Measurements from ENCODE around the gene FDXR.

FDXR gene

DNA sequence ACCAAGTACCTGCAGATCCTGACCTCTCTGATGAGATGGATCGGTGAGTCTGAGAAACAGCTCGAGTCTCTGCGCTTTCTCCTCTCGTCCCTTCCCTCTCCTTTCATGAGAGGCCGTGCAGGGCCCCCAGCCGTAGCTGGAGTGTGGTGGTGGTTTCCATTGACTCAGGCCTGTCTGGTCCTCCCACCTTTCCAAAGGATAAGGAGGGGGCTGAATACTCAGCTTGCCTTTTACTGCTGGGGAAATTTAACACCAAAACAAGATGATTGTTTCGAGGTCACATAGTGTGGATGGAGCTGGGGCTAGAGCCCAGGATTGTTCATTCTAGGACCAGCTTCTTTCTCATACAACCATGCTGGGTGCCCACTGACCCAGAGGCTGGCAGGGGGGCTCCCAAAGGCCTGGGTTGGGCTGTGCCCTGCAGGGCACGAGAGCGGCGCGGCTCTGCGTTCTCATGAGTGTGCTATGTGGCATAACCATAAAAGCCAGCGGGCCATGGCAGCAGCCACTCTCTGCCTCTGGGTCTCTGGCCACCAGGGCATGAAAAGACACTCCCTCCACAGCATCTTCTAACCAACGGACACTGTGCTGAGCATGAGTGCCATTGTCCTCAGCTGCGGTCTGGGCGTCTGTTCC, 52.9 kb downstream of the FDXR start:
- DNase-seq (ENCODE audit: low read depth): no peak
- TF ChIP-seq MYC (IDR thresholded peaks at IDR 0.05; ENCODE audit: low read depth, low read length) (no peak), POLR2A (IDR thresholded peaks at IDR 0.05; ENCODE audit: extremely low read depth, insufficient read length) (no peak)
- TF ChIP-seq, protein P1, sequence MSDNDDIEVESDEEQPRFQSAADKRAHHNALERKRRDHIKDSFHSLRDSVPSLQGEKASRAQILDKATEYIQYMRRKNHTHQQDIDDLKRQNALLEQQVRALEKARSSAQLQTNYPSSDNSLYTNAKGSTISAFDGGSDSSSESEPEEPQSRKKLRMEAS (IDR thresholded peaks at IDR 0.05; ENCODE audit: low read depth, low read length): no peak
- H3K4me3 ChIP-seq (ENCODE audit: low read depth, low read length): no peak overlapping the region

DNA sequence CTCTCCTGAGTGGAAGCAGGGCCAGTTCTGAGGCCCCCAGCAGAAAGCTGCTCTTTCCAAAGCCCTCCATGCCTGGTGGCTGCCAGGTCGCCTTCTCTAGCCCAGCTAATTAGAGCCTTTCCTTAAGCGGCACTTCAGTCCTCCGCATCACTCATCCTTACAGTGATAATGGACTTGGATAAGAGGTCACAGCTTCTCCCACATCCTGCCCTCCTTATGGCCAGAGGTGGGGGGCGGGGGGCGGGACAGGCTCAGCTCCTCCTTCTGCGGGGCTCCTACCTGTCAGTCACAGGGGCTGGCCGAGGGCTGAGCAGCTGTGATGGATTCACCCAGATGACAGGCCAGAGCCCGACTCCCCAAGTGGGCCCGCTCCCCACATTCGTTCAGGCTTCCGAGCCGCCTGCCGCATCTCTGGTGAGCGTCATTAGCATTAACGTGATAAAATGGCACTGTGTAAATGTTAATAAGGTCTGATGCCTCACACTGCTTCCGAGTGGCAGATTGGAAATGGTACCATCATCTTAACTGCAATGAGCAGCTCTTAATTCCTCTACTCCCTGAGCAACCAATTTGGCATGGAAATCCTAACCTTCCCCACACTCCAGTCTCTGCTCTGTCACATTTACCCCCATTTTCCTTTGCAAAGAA, 54.4 kb downstream of the FDXR start:
- TF ChIP-seq, protein P2, sequence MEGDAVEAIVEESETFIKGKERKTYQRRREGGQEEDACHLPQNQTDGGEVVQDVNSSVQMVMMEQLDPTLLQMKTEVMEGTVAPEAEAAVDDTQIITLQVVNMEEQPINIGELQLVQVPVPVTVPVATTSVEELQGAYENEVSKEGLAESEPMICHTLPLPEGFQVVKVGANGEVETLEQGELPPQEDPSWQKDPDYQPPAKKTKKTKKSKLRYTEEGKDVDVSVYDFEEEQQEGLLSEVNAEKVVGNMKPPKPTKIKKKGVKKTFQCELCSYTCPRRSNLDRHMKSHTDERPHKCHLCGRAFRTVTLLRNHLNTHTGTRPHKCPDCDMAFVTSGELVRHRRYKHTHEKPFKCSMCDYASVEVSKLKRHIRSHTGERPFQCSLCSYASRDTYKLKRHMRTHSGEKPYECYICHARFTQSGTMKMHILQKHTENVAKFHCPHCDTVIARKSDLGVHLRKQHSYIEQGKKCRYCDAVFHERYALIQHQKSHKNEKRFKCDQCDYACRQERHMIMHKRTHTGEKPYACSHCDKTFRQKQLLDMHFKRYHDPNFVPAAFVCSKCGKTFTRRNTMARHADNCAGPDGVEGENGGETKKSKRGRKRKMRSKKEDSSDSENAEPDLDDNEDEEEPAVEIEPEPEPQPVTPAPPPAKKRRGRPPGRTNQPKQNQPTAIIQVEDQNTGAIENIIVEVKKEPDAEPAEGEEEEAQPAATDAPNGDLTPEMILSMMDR (IDR thresholded peaks at IDR 0.05; ENCODE audit: low read depth, low read length): no peak
- TF ChIP-seq POLR2A (IDR thresholded peaks at IDR 0.05; ENCODE audit: extremely low read depth, insufficient read length) (no peak), MYC (IDR thresholded peaks at IDR 0.05; ENCODE audit: low read depth, low read length) (no peak)
- TF ChIP-seq, protein P1 (IDR thresholded peaks at IDR 0.05; ENCODE audit: low read depth, low read length): no peak
- DNase-seq (ENCODE audit: low read depth): no peak
- no peak overlapping the region for H3K4me3 ChIP-seq (ENCODE audit: low read depth, low read length)

DNA sequence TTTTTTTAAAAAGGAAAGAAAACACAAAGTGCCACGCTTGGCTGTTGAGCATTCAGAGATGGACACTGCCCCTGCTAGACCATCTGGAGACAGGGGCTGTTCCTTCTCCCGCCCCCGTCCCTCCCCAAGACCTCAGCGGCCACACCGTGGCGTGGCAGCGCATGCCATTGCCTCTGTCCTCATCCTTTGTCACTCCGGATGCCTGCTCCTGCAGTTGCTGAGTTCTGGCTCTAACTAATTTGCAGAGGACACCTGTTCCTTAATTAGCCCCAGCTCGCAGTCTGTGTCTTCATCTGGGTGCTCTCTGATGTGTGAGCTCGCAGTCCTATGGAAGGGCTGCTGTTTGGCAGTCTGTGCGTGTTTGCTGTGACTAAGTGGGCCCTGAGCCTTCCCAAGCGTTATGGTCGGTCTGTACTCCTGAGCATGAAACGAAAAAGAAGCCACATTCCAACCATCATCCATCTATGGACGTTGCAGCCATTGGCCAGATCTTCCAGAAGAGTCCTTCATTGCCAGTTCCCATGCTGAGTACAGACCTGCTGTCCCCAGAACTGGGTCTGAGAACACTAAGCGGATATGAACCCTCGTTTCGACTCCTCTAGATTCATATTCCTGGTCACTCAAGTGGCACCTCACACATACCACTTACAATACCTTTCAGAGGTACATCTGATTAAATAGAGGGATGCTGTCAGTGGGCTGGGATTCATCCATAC, 55.7 kb downstream of the FDXR start:
- no peak for DNase-seq (ENCODE audit: low read depth)
- no peak overlapping the region for H3K4me3 ChIP-seq (ENCODE audit: low read depth, low read length)
- no peak for TF ChIP-seq POLR2A (IDR thresholded peaks at IDR 0.05; ENCODE audit: extremely low read depth, insufficient read length)
- TF ChIP-seq, protein P2 (IDR thresholded peaks at IDR 0.05; ENCODE audit: low read depth, low read length): no peak
- TF ChIP-seq MYC (IDR thresholded peaks at IDR 0.05; ENCODE audit: low read depth, low read length): no peak
- TF ChIP-seq, protein P1 (IDR thresholded peaks at IDR 0.05; ENCODE audit: low read depth, low read length): no peak

DNA sequence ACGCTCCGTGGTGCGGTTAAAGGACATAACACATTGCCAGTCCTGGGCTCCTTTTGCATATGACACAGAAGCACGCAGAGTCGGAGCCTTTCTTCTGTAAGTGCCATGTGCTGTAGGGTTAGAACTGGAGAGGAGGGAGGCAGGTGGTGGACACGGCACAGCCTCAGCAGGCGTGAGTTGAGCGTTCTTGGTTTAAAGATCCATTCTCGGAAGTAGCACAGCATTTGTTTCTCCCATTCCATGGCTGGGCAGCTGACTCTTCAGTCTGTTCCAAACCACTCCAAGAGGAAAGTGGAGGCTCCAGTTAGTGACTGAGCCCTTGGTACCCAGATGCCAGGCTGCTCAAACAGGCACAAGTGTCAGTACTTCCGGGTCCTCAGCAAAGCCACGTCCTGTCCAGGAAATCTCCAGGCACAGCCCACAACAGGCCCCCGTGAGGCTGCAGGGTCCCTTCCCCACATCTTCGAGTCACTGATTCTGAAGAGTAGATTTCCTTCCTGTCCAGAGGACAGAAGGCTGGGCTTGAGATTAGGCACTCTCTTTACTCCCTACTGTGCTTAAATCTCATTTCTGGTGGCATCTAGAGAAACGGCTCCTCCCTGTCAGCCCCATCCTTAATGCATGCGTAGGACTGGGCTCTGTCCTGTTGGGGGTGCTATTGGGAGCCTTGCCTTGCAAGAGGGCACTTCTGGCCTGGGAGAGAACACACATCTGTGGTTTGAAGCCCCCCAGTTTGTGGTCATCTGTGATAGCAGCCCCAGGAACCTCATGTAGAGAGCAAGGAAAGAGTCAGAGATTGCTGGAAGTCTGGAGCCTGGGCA, 57.0 kb downstream of the FDXR start:
- TF ChIP-seq MYC (IDR thresholded peaks at IDR 0.05; ENCODE audit: low read depth, low read length) (no peak), POLR2A (IDR thresholded peaks at IDR 0.05; ENCODE audit: extremely low read depth, insufficient read length) (no peak)
- TF ChIP-seq, protein P2 (IDR thresholded peaks at IDR 0.05; ENCODE audit: low read depth, low read length): peak; percentile 40
- TF ChIP-seq, protein P1 (IDR thresholded peaks at IDR 0.05; ENCODE audit: low read depth, low read length): no peak
- H3K4me3 ChIP-seq (ENCODE audit: low read depth, low read length): no peak overlapping the region
- peak; percentile 30 for DNase-seq (ENCODE audit: low read depth)

DNA sequence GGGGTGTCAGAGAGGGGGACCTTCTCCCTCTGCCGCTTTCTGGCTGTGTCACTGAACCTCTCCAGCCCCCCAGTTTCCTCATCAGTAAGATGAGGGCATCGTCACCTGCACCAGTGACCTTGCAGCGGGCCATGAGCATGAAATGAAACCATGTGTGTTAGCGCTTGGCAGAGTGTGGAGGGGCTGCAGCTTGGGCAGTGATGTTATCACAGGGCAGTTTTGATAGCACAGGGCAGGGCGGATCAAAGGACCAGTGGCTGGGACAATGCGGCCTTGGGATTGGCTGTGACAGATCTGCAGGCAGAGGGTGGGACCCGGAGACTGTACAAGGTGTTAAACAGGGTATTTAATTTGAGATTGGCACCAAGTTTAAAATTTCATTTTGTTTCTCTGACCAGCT, 57.7 kb downstream of the FDXR start:
- TF ChIP-seq, protein P1 (IDR thresholded peaks at IDR 0.05; ENCODE audit: low read depth, low read length): no peak
- TF ChIP-seq MYC (IDR thresholded peaks at IDR 0.05; ENCODE audit: low read depth, low read length) (no peak), POLR2A (IDR thresholded peaks at IDR 0.05; ENCODE audit: extremely low read depth, insufficient read length) (no peak)
- TF ChIP-seq, protein P2 (IDR thresholded peaks at IDR 0.05; ENCODE audit: low read depth, low read length): no peak
- no peak for DNase-seq (ENCODE audit: low read depth)
- no peak overlapping the region for H3K4me3 ChIP-seq (ENCODE audit: low read depth, low read length)

Data from NB4 (cell line).